ENCODE data around the gene TIE1.

TIE1 gene

GRCh38 chr1:43311521-43311920 is 10.7 kb downstream of the TIE1 start:
- no peak for FAIRE-seq
- no peak for DNase-seq (ENCODE audit: low spot score)

GRCh38 chr1:43312212-43312623 is 11.4 kb downstream of the TIE1 start:
- no peak for DNase-seq (ENCODE audit: low spot score)
- FAIRE-seq: no peak

DNA sequence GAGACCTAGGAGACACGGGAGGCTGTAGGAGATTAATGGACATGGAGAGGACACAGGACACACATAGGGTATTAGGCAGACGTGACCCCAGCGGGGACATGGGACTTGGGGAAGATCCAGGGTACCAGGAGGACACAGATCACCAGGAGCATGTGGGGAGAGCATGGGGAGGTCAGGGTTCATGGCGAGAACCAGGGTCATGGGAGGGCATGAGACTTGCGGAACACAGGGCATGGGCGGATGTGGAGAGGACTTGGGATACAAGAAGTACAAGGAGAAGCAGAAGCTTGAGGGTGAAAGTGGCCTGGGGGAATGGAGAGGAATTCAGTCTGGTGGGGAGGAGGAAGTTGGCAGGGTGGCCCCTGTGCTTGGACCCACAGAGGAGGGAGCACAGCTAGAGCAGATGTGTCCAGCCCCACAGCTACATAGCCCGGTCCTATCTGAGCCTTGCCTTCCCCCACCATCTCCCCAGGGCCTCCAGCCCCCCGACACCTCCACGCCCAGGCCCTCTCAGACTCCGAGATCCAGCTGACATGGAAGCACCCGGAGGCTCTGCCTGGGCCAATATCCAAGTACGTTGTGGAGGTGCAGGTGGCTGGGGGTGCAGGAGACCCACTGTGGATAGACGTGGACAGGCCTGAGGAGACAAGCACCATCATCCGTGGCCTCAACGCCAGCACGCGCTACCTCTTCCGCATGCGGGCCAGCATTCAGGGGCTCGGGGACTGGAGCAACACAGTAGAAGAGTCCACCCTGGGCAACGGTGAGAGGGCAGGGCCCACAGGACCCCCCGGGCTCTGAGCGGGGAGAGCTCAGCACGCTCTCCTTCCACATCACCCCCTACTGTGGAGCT is 12.1 kb downstream of the TIE1 start:
- FAIRE-seq: no peak
- DNase-seq (ENCODE audit: low spot score): no peak

DNA sequence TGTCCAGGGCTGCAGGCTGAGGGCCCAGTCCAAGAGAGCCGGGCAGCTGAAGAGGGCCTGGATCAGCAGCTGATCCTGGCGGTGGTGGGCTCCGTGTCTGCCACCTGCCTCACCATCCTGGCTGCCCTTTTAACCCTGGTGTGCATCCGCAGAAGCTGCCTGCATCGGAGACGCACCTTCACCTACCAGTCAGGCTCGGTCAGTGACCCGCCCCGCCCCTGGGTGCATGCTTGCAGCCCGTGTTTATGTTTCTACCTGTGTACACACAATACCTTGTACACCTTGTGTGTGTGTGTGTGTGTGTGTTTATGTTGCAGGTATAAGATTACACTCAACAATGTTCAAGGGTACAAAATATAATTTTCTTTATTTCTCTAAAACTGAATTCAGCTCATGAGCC is 13.0 kb downstream of the TIE1 start:
- FAIRE-seq (peak; percentile 94), DNase-seq (ENCODE audit: low spot score) (no peak)

- FAIRE-seq (no peak), DNase-seq (ENCODE audit: low spot score) (no peak)
Measured at GRCh38 chr1:43314233-43314632, 13.5 kb downstream of the TIE1 start.

- DNase-seq (ENCODE audit: low spot score) (no peak), FAIRE-seq (no peak)
Measured at GRCh38 chr1:43315481-43315880, 14.7 kb downstream of the TIE1 start.

- FAIRE-seq (peak; percentile 32), DNase-seq (ENCODE audit: low spot score) (no peak)
Measured at GRCh38 chr1:43315963-43316737, 15.4 kb downstream of the TIE1 start.

DNA sequence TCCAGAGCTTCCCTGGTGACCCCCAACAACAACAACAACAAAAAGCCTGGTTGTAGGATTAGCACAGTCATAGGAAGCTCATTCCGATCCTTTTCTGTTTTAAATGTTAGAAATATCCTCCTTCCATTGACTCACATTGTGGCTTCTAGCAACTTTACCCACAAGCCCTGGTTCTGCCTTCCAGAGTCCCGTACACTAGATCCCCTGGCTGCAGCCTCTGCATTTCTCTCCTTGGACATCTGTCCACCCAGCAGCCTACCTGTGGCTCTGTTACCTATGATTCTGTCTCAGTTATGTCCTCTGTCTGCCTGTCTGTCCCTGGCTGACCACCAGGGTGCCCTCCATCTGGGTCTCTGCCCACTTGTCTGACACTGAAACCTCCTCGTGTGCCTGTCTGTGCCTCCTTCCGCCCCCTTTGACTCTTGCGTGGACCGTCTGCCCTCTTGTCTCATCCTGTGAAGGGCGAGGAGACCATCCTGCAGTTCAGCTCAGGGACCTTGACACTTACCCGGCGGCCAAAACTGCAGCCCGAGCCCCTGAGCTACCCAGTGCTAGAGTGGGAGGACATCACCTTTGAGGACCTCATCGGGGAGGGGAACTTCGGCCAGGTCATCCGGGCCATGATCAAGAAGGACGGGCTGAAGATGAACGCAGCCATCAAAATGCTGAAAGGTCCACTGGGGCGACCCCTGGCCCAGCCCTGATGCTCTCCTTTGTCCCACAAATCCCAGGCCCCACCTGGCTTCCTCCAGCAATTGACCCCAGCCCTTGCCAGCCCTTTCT is 16.1 kb downstream of the TIE1 start:
- FAIRE-seq (no peak), DNase-seq (ENCODE audit: low spot score) (no peak)

GRCh38 chr1:43317817-43318471 is 17.2 kb downstream of the TIE1 start:
- peak; percentile 9 for FAIRE-seq
- DNase-seq (ENCODE audit: low spot score): no peak

DNA sequence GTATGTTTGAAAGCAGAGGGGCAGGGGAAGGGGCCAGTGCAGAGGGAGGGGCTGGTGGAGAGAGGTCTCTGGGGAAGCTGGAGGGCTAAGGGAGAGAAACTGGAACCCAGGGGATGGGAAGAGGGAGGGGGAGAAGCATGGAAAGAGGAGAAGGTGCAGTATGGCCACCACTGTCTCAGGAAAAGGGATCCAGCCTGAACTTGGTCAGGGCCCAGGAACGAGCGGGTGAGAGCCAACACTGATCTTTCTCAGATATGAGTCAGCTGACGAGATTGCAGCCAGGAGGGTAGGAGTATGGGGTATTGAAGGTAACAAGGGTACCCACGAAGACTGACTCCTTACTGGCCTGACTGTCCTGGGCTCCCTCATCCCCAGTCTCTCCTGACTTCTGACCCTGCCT is 18.0 kb downstream of the TIE1 start:
- DNase-seq (ENCODE audit: low spot score) (no peak), FAIRE-seq (no peak)

DNA sequence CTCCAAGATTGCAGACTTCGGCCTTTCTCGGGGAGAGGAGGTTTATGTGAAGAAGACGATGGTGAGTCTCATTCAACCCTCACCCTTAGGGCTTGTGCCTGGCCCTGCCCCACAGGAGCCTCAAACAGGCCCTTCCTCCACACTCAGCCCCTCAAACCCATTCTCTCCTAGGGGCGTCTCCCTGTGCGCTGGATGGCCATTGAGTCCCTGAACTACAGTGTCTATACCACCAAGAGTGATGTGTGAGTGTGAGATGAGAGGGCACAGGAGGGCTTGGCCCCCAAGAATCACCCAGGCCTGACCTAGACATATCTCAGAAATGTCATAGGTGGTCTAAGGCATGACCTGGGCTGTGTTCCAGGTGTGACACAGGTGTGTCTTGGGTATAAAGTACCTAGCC is 18.5 kb downstream of the TIE1 start:
- FAIRE-seq (peak; percentile 9), DNase-seq (ENCODE audit: low spot score) (no peak)

- DNase-seq (ENCODE audit: low spot score): no peak
- no peak for FAIRE-seq
Measured at GRCh38 chr1:43319766-43320165, 19.0 kb downstream of the TIE1 start.

- no peak for DNase-seq (ENCODE audit: low spot score)
- FAIRE-seq: no peak
Measured at GRCh38 chr1:43321331-43321891, 20.6 kb downstream of the TIE1 start.

GRCh38 chr1:43322506-43322905 is 21.7 kb downstream of the TIE1 start:
- FAIRE-seq (no peak), DNase-seq (ENCODE audit: low spot score) (no peak)

GRCh38 chr1:43324810-43325209 is 24.0 kb downstream of the TIE1 start:
- DNase-seq (ENCODE audit: low spot score) (no peak), FAIRE-seq (no peak)

DNA sequence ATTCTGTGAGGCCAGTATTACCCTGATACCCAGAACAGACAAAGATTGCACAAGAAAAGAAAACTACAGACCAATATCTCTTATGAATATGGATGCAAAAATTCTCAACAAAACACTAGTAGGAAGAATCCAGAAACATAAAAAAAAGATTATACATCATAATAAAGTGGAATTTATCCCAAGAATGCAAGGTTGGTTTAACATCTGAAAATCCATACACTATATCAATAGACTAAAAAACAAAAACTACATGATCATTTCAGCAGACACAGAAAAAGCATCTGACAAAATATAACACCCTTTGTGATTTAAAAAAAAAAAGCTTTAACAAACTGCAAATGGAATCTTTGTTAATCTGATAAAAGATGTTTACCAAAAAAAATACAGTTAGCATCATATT is 24.6 kb downstream of the TIE1 start:
- FAIRE-seq (no peak), DNase-seq (ENCODE audit: low spot score) (no peak)

- no peak for DNase-seq (ENCODE audit: low spot score)
- no peak for FAIRE-seq
Measured at GRCh38 chr1:43327549-43328292, 26.9 kb downstream of the TIE1 start.

GRCh38 chr1:43329995-43330751 is 29.4 kb downstream of the TIE1 start:
- peak; percentile 86 for DNase-seq (ENCODE audit: low spot score)
- FAIRE-seq: no peak

- DNase-seq (ENCODE audit: low spot score): no peak
- no peak for FAIRE-seq
Measured at GRCh38 chr1:43331688-43332087, 30.9 kb downstream of the TIE1 start.

Data from urothelium cell line (cell line).